ENCODE data around the gene SARDH.

Gene SARDH

GRCh38 chr9:133658442-133659431, 79.4 kb downstream of the SARDH start (continued):
- TF ChIP-seq ZNF16 (tag by site-specific recombination; IDR thresholded peaks at IDR 0.05; ENCODE audit: low read depth) (no peak), ZNF560 (tag by site-specific recombination; IDR thresholded peaks at IDR 0.05; ENCODE audit: borderline replicate concordance) (no peak), ZBTB20 (tag by site-specific recombination; IDR thresholded peaks at IDR 0.05) (0 out of 2 replicates have a peak, but pooled peaks have one; percentile 27), ZNF112 (tag by site-specific recombination; IDR thresholded peaks at IDR 0.05) (no peak), ZBTB44 (tag by site-specific recombination; IDR thresholded peaks at IDR 0.05) (no peak), ZSCAN23 (tag by site-specific recombination; IDR thresholded peaks at IDR 0.05) (no peak), SP7 (tag by site-specific recombination; IDR thresholded peaks at IDR 0.05) (peak; percentile 77), ZNF785 (tag by site-specific recombination; IDR thresholded peaks at IDR 0.05) (no peak), WT1 (tag by site-specific recombination; IDR thresholded peaks at IDR 0.05) (no peak), ZNF10 (tag by site-specific recombination; IDR thresholded peaks at IDR 0.05) (0 out of 2 replicates have a peak, but pooled peaks have one; percentile 24), ZBTB10 (tag by site-specific recombination; IDR thresholded peaks at IDR 0.05) (no peak), ZNF664 (tag by site-specific recombination; IDR thresholded peaks at IDR 0.05) (no peak), YY1 (tag by site-specific recombination; IDR thresholded peaks at IDR 0.05) (no peak), YY2 (tag by site-specific recombination; IDR thresholded peaks at IDR 0.05) (no peak), ZNF157 (tag by site-specific recombination; IDR thresholded peaks at IDR 0.05) (no peak), ZNF561 (tag by site-specific recombination; IDR thresholded peaks at IDR 0.05; ENCODE audit: borderline replicate concordance) (peak; percentile 77; the same call in 1 of the 2 replicates), BCL11B (tag by site-specific recombination; IDR thresholded peaks at IDR 0.05; ENCODE audit: low read depth) (peak; percentile 80), ZNF449 (tag by site-specific recombination; IDR thresholded peaks at IDR 0.05) (no peak), ZBTB7A (tag by site-specific recombination; IDR thresholded peaks at IDR 0.05; ENCODE audit: low read depth) (no peak), ZNF221 (tag by site-specific recombination; IDR thresholded peaks at IDR 0.05; ENCODE audit: borderline replicate concordance) (no peak), ZNF529 (tag by site-specific recombination; IDR thresholded peaks at IDR 0.05; ENCODE audit: insufficient replicate concordance) (no peak), ZNF548 (tag by site-specific recombination; IDR thresholded peaks at IDR 0.05) (no peak), ZNF544 (tag by site-specific recombination; IDR thresholded peaks at IDR 0.05) (no peak), PRDM6 (tag by site-specific recombination; IDR thresholded peaks at IDR 0.05) (no peak)
- TF ChIP-seq, protein P1, sequence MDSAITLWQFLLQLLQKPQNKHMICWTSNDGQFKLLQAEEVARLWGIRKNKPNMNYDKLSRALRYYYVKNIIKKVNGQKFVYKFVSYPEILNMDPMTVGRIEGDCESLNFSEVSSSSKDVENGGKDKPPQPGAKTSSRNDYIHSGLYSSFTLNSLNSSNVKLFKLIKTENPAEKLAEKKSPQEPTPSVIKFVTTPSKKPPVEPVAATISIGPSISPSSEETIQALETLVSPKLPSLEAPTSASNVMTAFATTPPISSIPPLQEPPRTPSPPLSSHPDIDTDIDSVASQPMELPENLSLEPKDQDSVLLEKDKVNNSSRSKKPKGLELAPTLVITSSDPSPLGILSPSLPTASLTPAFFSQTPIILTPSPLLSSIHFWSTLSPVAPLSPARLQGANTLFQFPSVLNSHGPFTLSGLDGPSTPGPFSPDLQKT (IDR thresholded peaks at IDR 0.05; ENCODE audit: borderline replicate concordance, low read depth, low read length), result no peak
- TF ChIP-seq, protein P2, sequence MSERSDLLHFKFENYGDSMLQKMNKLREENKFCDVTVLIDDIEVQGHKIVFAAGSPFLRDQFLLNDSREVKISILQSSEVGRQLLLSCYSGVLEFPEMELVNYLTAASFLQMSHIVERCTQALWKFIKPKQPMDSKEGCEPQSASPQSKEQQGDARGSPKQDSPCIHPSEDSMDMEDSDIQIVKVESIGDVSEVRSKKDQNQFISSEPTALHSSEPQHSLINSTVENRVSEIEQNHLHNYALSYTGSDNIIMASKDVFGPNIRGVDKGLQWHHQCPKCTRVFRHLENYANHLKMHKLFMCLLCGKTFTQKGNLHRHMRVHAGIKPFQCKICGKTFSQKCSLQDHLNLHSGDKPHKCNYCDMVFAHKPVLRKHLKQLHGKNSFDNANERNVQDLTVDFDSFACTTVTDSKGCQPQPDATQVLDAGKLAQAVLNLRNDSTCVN (tag by site-specific recombination; optimal IDR thresholded peaks at IDR 0.05), result peak; percentile 36
- TF ChIP-seq, protein P3, sequence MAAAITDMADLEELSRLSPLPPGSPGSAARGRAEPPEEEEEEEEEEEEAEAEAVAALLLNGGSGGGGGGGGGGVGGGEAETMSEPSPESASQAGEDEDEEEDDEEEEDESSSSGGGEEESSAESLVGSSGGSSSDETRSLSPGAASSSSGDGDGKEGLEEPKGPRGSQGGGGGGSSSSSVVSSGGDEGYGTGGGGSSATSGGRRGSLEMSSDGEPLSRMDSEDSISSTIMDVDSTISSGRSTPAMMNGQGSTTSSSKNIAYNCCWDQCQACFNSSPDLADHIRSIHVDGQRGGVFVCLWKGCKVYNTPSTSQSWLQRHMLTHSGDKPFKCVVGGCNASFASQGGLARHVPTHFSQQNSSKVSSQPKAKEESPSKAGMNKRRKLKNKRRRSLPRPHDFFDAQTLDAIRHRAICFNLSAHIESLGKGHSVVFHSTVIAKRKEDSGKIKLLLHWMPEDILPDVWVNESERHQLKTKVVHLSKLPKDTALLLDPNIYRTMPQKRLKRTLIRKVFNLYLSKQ (tag by site-specific recombination; IDR thresholded peaks at IDR 0.05; ENCODE audit: borderline replicate concordance), result no peak

Measured in HEK293 (cell line).